Panc1 (cell line): ENCODE results near the gene DEPDC5. TPM values are rescaled to one million over a fixed set of nuclear protein-coding genes. Genes with fewer than 3 reads are reported as not detected.

Source experiments
- ATAC-seq: fragments of 200-7000 bp; cut with Tn5 transposase; 2 replicates; pipeline ENCODE4 v1.9.1; 2020; ENCODE audit warnings: mild to moderate bottlenecking, moderate library complexity
- BruUV-seq: library from RNA; stranded (reverse); fragments of 400-500 nt; replicated peaks from 2 replicates; lab custom pipeline; 2021; lab: Mats Ljungman, UMichigan
- CTCF ChIA-PET: fragments of 300-600 bp; sonication (Branson Sonifier 250); formaldehyde crosslinking; loops from one replicate; lab custom pipeline; 2022; ENCODE audit warnings: antibody characterized with exemption; lab: Charles Lee
- POLR2A ChIA-PET: fragments of 300-600 bp; sonication (Branson Sonifier 250); formaldehyde crosslinking; loops from one replicate; lab custom pipeline; 2022; ENCODE audit warnings: antibody characterized with exemption; lab: Charles Lee
- DNase-seq: peaks from one replicate; pipeline ENCODE4 v3.0.0-alpha.2; 2010; ENCODE audit warnings: low read depth, low spot score
- H3K27ac ChIP-seq: 2 replicates; pipeline ENCODE4 v1.5.1; 2011; ENCODE audit warnings: mild to moderate bottlenecking, low read length, inconsistent platforms
- H3K27me3 ChIP-seq: fragments of 200-500 bp; sonication (Bioruptor generic); 2 replicates; pipeline ENCODE4 v1.6.0; 2014; ENCODE audit warnings: low read length, inconsistent platforms; ENCODE audit not compliant: control insufficient read depth, insufficient read depth
- H3K36me3 ChIP-seq: fragments of 200-500 bp; sonication (Bioruptor generic); 2 replicates; pipeline ENCODE4 v1.5.1; 2014; ENCODE audit warnings: inconsistent platforms, mild to moderate bottlenecking, low read length, moderate library complexity; ENCODE audit not compliant: control insufficient read depth, insufficient read depth
- H3K4me1 ChIP-seq: 2 replicates; pipeline ENCODE4 v1.5.1; 2011; ENCODE audit warnings: inconsistent platforms, mild to moderate bottlenecking, low read length, moderate library complexity; ENCODE audit not compliant: control insufficient read depth, insufficient read depth
- H3K4me3 ChIP-seq, 2 experiments: 2 replicates each; pipeline ENCODE4 v1.5.1; 2011 to 2012; ENCODE audit warnings: low read depth in 2 of 2, low read length in 2 of 2, mild to moderate bottlenecking in 2 of 2, inconsistent platforms in 1 of 2, moderate library complexity in 1 of 2
- H3K9me3 ChIP-seq: fragments of 200-500 bp; sonication (Bioruptor generic); 2 replicates; pipeline ENCODE4 v1.5.1; 2014; ENCODE audit warnings: low read depth, mild to moderate bottlenecking, inconsistent platforms, low read length, moderate library complexity; ENCODE audit not compliant: control insufficient read depth, insufficient read depth
- POLR2AphosphoS5 ChIP-seq: IDR thresholded peaks from 2 replicates; pipeline ENCODE4 v1.6.1; 2012; ENCODE audit warnings: mild to moderate bottlenecking, low read depth, low read length, moderate library complexity
- REST ChIP-seq, 2 experiments: IDR thresholded peaks; 2 replicates each; pipeline ENCODE4 v1.6.1; 2011 to 2012; ENCODE audit warnings: low read depth in 2 of 2, control low read depth in 1 of 2, low read length in 1 of 2, mild to moderate bottlenecking in 1 of 2, moderate library complexity in 1 of 2; ENCODE audit not compliant: insufficient read depth in 1 of 2
- SIN3A ChIP-seq: IDR thresholded peaks from 2 replicates; pipeline ENCODE4 v1.6.1; 2012; ENCODE audit warnings: low read depth, mild to moderate bottlenecking, low read length, moderate library complexity, borderline replicate concordance; ENCODE audit not compliant: insufficient read depth
- TCF7L2 ChIP-seq: IDR thresholded peaks from 2 replicates; pipeline ENCODE4 v1.6.1; 2011; ENCODE audit warnings: mild to moderate bottlenecking, low read depth, low read length, inconsistent platforms
- in situ Hi-C: cut with HindIII; loops from 2 replicates; pipeline ENCODE4 v1.10.0; 2016; ENCODE audit warnings: low sequenced_read_pairs, low pct_unique_long_range_greater_than_20kb
- intact Hi-C: fragments of 100-400 bp; cut with micrococcal nuclease; formaldehyde crosslinking; loops from one replicate; pipeline ENCODE4 v1.10.0; 2022; ENCODE audit not compliant: unreplicated experiment
- total RNA-seq: library from RNA; stranded (reverse); gene quantifications from one replicate; pipeline ENCODE4 v1.2.1, GENCODE V29; 2021; ENCODE audit not compliant: unreplicated experiment
- TF ChIP-seq, protein P1 (sequence below): fragments of 450-650 bp; IDR thresholded peaks from 2 replicates; pipeline ENCODE4 v1.5.1; 2017; ENCODE audit warnings: mild to moderate bottlenecking

The DEPDC5 gene
- total RNA-seq, 1 experiment from 2014 or later: 20.2 TPM

GRCh38 chr22:31747441-31747840 is 6.4 kb upstream of the DEPDC5 start:
- intact Hi-C loops (no loop called here), in situ Hi-C loops (no loop called here)
- Histone ChIP-seq H3K27me3 (no peaks in the 10 kb centered on the region), H3K4me1 (peaks cover 22% of the 10 kb centered on the region), H3K36me3 (peaks cover 9% of the 10 kb centered on the region; the same call in 1 of the 2 replicates), H3K9me3 (no peaks in the 10 kb centered on the region), H3K4me3 (no peak overlapping the region), H3K27ac (no peak overlapping the region)
- BruUV-seq: no TSS peak
- ATAC-seq: no peak
- TF ChIP-seq REST (IDR thresholded peaks at IDR 0.05; ENCODE audit: insufficient read depth in 1 of 2, low read depth in 2 of 2, low read length in 1 of 2): no peak
- no peak for TF ChIP-seq SIN3A
- TF ChIP-seq, protein P1, sequence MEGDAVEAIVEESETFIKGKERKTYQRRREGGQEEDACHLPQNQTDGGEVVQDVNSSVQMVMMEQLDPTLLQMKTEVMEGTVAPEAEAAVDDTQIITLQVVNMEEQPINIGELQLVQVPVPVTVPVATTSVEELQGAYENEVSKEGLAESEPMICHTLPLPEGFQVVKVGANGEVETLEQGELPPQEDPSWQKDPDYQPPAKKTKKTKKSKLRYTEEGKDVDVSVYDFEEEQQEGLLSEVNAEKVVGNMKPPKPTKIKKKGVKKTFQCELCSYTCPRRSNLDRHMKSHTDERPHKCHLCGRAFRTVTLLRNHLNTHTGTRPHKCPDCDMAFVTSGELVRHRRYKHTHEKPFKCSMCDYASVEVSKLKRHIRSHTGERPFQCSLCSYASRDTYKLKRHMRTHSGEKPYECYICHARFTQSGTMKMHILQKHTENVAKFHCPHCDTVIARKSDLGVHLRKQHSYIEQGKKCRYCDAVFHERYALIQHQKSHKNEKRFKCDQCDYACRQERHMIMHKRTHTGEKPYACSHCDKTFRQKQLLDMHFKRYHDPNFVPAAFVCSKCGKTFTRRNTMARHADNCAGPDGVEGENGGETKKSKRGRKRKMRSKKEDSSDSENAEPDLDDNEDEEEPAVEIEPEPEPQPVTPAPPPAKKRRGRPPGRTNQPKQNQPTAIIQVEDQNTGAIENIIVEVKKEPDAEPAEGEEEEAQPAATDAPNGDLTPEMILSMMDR: no peak
- no peak for TF ChIP-seq TCF7L2
- TF ChIP-seq POLR2AphosphoS5: no peak
- DNase-seq: no peak
- ChIA-PET POLR2A (no interaction called here), CTCF (no interaction called here)

DNA sequence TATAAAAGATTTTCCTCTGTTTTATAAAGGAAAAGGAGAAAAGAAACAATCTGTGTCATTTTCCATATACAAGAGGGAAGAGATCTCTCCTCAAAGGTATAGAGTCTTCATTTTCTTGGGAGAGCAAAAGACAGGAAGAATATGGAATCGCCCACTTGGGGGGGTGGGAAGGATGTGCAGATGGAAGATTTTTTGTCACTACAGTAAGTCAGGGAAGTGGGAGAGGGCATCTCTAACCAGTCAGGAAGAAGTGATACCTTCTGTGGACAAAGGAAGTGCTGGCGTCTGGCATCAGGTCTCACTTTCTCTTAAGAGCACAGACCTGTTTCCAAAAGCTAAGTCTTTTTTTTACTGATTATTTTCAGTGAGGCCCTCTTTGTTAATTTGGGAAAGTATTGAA is 5.3 kb upstream of the DEPDC5 start:
- in situ Hi-C loops: no loop called here
- no peak for DNase-seq
- no peaks in the 10 kb centered on the region for H3K9me3 ChIP-seq
- ATAC-seq: no peak
- ChIA-PET POLR2A (no interaction called here), CTCF (no interaction called here)
- peaks cover 9% of the 10 kb centered on the region; the same call in 1 of the 2 replicates for H3K36me3 ChIP-seq
- intact Hi-C loops: no loop called here
- peaks cover 25% of the 10 kb centered on the region for H3K4me1 ChIP-seq
- H3K4me3 ChIP-seq: peak overlapping the region; percentile 96 to 97
- TF ChIP-seq SIN3A (no peak), TCF7L2 (no peak), REST (IDR thresholded peaks at IDR 0.05; ENCODE audit: insufficient read depth in 1 of 2, low read depth in 2 of 2, low read length in 1 of 2) (no peak), POLR2AphosphoS5 (no peak)
- TF ChIP-seq, protein P1: no peak
- H3K27me3 ChIP-seq: no peaks in the 10 kb centered on the region
- TSS peak; percentile 69 for BruUV-seq
- H3K27ac ChIP-seq: peak overlapping the region; percentile 96
